ENCODE measurements around the gene ILKAP. TPM values are rescaled to one million over a fixed set of nuclear protein-coding genes. Genes with fewer than 3 reads are reported as not detected.

The ILKAP gene
- polyA plus RNA-seq, 1 donor from 2014 or later = 78.5 TPM

- no peaks in the 10 kb centered on the region for H3F3A ChIP-seq (ENCODE audit: insufficient read depth, low read length, poor library complexity, severe bottlenecking)
- no peaks in the 10 kb centered on the region for H3K9me2 ChIP-seq (ENCODE audit: insufficient read depth, low read length)
- H4K20me1 ChIP-seq (ENCODE audit: insufficient read depth) = no peaks in the 10 kb centered on the region
- H3K9ac ChIP-seq (ENCODE audit: low read length) = no peak overlapping the region
- H2AFZ ChIP-seq (ENCODE audit: low read depth, low read length) = no peak overlapping the region
- H3K27ac ChIP-seq (ENCODE audit: low read length) = no peak overlapping the region
- TF ChIP-seq REST (IDR thresholded peaks at IDR 0.05; ENCODE audit: borderline replicate concordance) (no peak), POLR2AphosphoS5 (IDR thresholded peaks at IDR 0.05) (no peak), RAD21 (conservative IDR thresholded peaks at IDR 0.05) (no peak), SMC3 (conservative IDR thresholded peaks at IDR 0.05; ENCODE audit: poor library complexity) (no peak), CTCF (IDR thresholded peaks at IDR 0.05; ENCODE audit: poor library complexity, severe bottlenecking) (no peak), MXI1 (conservative IDR thresholded peaks at IDR 0.05; ENCODE audit: poor library complexity, severe bottlenecking) (no peak), TAF1 (IDR thresholded peaks at IDR 0.05; ENCODE audit: low read depth) (no peak)
- no peaks in the 10 kb centered on the region for H3K9me3 ChIP-seq (ENCODE audit: low read length)
- H3K4me2 ChIP-seq (ENCODE audit: low read length) = no peak overlapping the region
- H3K4me3 ChIP-seq (ENCODE audit: low read length) = no peak overlapping the region
- H3K36me3 ChIP-seq (ENCODE audit: insufficient read depth, low read length) = no peaks in the 10 kb centered on the region
- H3K27me3 ChIP-seq (ENCODE audit: insufficient read depth, low read depth, low read length) = no peaks in the 10 kb centered on the region
- no peaks in the 10 kb centered on the region for H3K79me2 ChIP-seq (replicated peaks; ENCODE audit: insufficient read depth, low read length)
Observed at GRCh38 chr2:238224356-238225035, 21.0 kb upstream of the ILKAP start.

GRCh38 chr2:238220892-238221521 lies 17.5 kb upstream of the ILKAP start:
- Histone ChIP-seq H3F3A (ENCODE audit: insufficient read depth, low read length, poor library complexity, severe bottlenecking) (no peaks in the 10 kb centered on the region), H2AFZ (ENCODE audit: low read depth, low read length) (no peak overlapping the region), H3K27ac (ENCODE audit: low read length) (no peak overlapping the region), H3K9me2 (ENCODE audit: insufficient read depth, low read length) (no peaks in the 10 kb centered on the region), H3K36me3 (ENCODE audit: insufficient read depth, low read length) (no peaks in the 10 kb centered on the region), H3K9me3 (ENCODE audit: low read length) (no peaks in the 10 kb centered on the region), H3K4me3 (ENCODE audit: low read length) (no peak overlapping the region), H3K27me3 (ENCODE audit: insufficient read depth, low read depth, low read length) (no peaks in the 10 kb centered on the region), H3K79me2 (replicated peaks; ENCODE audit: insufficient read depth, low read length) (no peaks in the 10 kb centered on the region), H3K9ac (ENCODE audit: low read length) (no peak overlapping the region), H3K4me2 (ENCODE audit: low read length) (no peak overlapping the region), H4K20me1 (ENCODE audit: insufficient read depth) (no peaks in the 10 kb centered on the region)
- no peak for TF ChIP-seq SMC3 (conservative IDR thresholded peaks at IDR 0.05; ENCODE audit: poor library complexity)
- no peak for TF ChIP-seq CTCF (IDR thresholded peaks at IDR 0.05; ENCODE audit: poor library complexity, severe bottlenecking)
- no peak for TF ChIP-seq MXI1 (conservative IDR thresholded peaks at IDR 0.05; ENCODE audit: poor library complexity, severe bottlenecking)
- no peak for TF ChIP-seq EP300 (conservative IDR thresholded peaks at IDR 0.05; ENCODE audit: poor library complexity, severe bottlenecking)
- TF ChIP-seq REST (IDR thresholded peaks at IDR 0.05; ENCODE audit: borderline replicate concordance) = no peak
- no peak for TF ChIP-seq TAF1 (IDR thresholded peaks at IDR 0.05; ENCODE audit: low read depth)
- TF ChIP-seq RAD21 (conservative IDR thresholded peaks at IDR 0.05) = no peak
- TF ChIP-seq POLR2AphosphoS5 (IDR thresholded peaks at IDR 0.05) = no peak
- no peak for TF ChIP-seq EZH2 (IDR thresholded peaks at IDR 0.05; ENCODE audit: borderline replicate concordance, insufficient read depth, low read length, poor library complexity, severe bottlenecking)
